Pulmonary artery endothelial cell (primary cell): ENCODE data around the gene GOT1. TPM values are rescaled to one million over a fixed set of nuclear protein-coding genes. Genes with fewer than 3 reads are reported as not detected.

ENCODE experiments used
- DNase-seq: peaks from one replicate; pipeline ENCODE4 v3.0.0-alpha.2; 2011; ENCODE audit warnings: low read depth, low spot score
- total RNA-seq: library from RNA; depleted of rRNA; stranded (reverse); fragments of >200 nt; gene quantifications from 2 replicates; pipeline ENCODE4 v1.2.3, GENCODE V29; 2014

The GOT1 gene
- 29.6 and 37.7 TPM in 2 replicates for total RNA-seq

GRCh38 chr10:99430451-99431189, at the start of gene GOT1:
Gene GOT1 (minus strand): TSS chr10:99430624. CDS start chr10:99430565, 59 bp downstream.
- peak; percentile 96 for DNase-seq

- no peak for DNase-seq
These were observed 39.9 kb upstream of the GOT1 start for GRCh38 chr10:99470327-99470726.

GRCh38 chr10:99467236-99467999, 37.0 kb upstream of the GOT1 start:
- peak; percentile 89 for DNase-seq

GRCh38 chr10:99466632-99467223, 36.3 kb upstream of the GOT1 start:
- DNase-seq: peak; percentile 74

GRCh38 chr10:99461230-99461629, 30.8 kb upstream of the GOT1 start:
- DNase-seq: no peak

- DNase-seq: no peak
These were observed 29.6 kb upstream of the GOT1 start for GRCh38 chr10:99460070-99460469.

GRCh38 chr10:99459217-99459616, 28.8 kb upstream of the GOT1 start:
- no peak for DNase-seq

GRCh38 chr10:99457813-99458212, 27.4 kb upstream of the GOT1 start:
- DNase-seq: no peak

GRCh38 chr10:99456931-99457288, 26.5 kb upstream of the GOT1 start:
- no peak for DNase-seq

GRCh38 chr10:99456207-99456930, 25.9 kb upstream of the GOT1 start:
- no peak for DNase-seq

GRCh38 chr10:99451981-99452380, 21.6 kb upstream of the GOT1 start:
- DNase-seq: no peak

GRCh38 chr10:99451499-99451788, 21.0 kb upstream of the GOT1 start:
- no peak for DNase-seq

GRCh38 chr10:99450624-99451498, 20.4 kb upstream of the GOT1 start:
- no peak for DNase-seq

- no peak for DNase-seq
These were observed 19.7 kb upstream of the GOT1 start for GRCh38 chr10:99450156-99450555.

- no peak for DNase-seq
These were observed 18.6 kb upstream of the GOT1 start for GRCh38 chr10:99449023-99449422.

- DNase-seq: no peak
These were observed 14.1 kb upstream of the GOT1 start for GRCh38 chr10:99444383-99445045.

GRCh38 chr10:99443500-99443899, 13.1 kb upstream of the GOT1 start:
- DNase-seq: no peak

GRCh38 chr10:99442394-99442793, 12.0 kb upstream of the GOT1 start:
- DNase-seq: no peak

GRCh38 chr10:99438890-99439289, 8.5 kb upstream of the GOT1 start:
- DNase-seq: no peak

- DNase-seq: peak; percentile 19
These were observed 5.7 kb upstream of the GOT1 start for GRCh38 chr10:99435986-99436638.
